Prostate gland (tissue), 2 donors: ENCODE results near the gene HNRNPL. TPM values are rescaled to one million over a fixed set of nuclear protein-coding genes. Genes with fewer than 3 reads are reported as not detected.
"Not testable (repeated sequence)": the region's sequence is repeated elsewhere in the genome, so short reads cannot be mapped to it uniquely, and the experiment has no call there.

Experiments used
- DNase-seq: peaks from one replicate; pipeline ENCODE4 v3.0.0-alpha.2; 2019; ENCODE audit warnings: low spot score
- H3K27ac ChIP-seq, 2 donors: fragments of 200-600 bp; sonication (generic); 2 replicates each; pipeline ENCODE4 v1.5.1; 2017 to 2019
- H3K27me3 ChIP-seq: fragments of 200-600 bp; sonication (generic); replicated peaks from 2 replicates; pipeline ENCODE4 v1.5.1; 2019; ENCODE audit not compliant: insufficient read depth
- H3K36me3 ChIP-seq, 2 donors: fragments of 200-600 bp; sonication (generic); 1 replicate in 1 of 2; 2 replicates in 1 of 2; pipeline versions ENCODE4 v1.5.1 to v1.8.1; 2017 to 2019
- H3K4me1 ChIP-seq: fragments of 200-600 bp; sonication (generic); replicated peaks from 2 replicates; pipeline ENCODE4 v1.5.1; 2019
- H3K4me3 ChIP-seq, 2 donors: fragments of 200-600 bp; sonication (generic); 2 replicates each; pipeline ENCODE4 v1.5.1; 2017 to 2019
- H3K9me3 ChIP-seq: fragments of 200-600 bp; sonication (generic); 2 replicates; pipeline ENCODE4 v1.5.1; 2017
- POLR2A ChIP-seq: fragments of 450-650 bp; IDR thresholded peaks from one replicate; pipeline ENCODE4 v1.6.1; 2016; ENCODE audit warnings: antibody characterized with exemption, mild to moderate bottlenecking
- POLR2AphosphoS5 ChIP-seq: sonication (generic); formaldehyde crosslinking; IDR thresholded peaks from one replicate; pipeline ENCODE4 v1.6.1; 2017; ENCODE audit warnings: antibody characterized with exemption
- WGBS: methylation state at CpG from one replicate; pipeline ENCODE4 v1.1.5; 2018; 5-methylcytosine and 5-hydroxymethylcytosine counted together
- intact Hi-C: fragments of 100-400 bp; cut with DNase I; formaldehyde crosslinking; loops from one replicate; pipeline ENCODE4 v1.14.2; 2022
- total RNA-seq, 2 donors: library from RNA; depleted of rRNA; stranded (reverse); fragments of >200 nt; gene quantifications; one replicate each; pipeline ENCODE4 v1.1.0, GENCODE V29; 2016
- TF ChIP-seq, protein P1 (sequence below), 4 experiments: fragments of 200-600 bp in 2 of 4; fragments of 450-650 bp in 2 of 4; sonication (generic) in 2 of 4; IDR thresholded peaks; 1 replicate in 3 of 4; 2 replicates in 1 of 4; pipeline ENCODE4 v1.5.1; 2016 to 2019; ENCODE audit warnings: antibody characterized with exemption in 4 of 4, mild to moderate bottlenecking in 2 of 4, moderate library complexity in 2 of 4

The HNRNPL gene
- total RNA-seq, 2 donors from 2014 or later = 210 to 231 TPM

DNA sequence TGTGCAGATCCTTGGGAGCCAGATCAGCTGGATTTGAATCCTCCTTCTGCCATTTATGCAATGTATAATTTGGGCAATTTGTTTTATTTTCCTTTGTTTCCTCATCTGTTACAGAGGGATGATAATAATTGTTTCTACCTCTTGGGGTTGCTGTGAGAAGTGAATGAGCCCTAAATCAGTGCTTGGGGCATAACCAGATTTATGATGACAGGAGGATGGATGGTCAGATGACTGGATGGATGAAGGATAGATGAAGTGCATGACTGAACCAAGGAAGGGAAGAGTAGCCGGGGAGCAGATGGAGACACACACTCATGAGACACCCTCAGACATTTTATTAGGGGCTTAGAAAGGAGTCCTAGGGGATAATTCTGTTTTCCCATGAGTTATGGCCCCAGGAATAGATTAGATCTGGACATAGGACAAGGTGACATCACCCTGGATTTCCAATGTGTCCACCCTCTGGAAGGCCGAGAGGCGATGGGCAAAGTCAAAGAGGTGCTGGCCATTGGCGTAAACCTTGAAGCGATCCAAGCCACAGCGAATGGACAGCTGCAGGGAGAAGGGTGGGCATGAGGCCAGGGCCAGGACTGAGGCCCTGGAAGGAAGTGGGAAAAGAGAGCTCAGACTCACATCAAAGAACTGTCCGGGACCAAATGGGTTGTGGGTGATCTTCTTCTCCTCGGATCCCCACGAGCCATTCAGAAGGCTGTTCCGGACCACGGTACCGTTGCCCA is 48.3 kb downstream of the HNRNPL start:
- intact Hi-C loops = no loop called here
- Histone ChIP-seq H3K36me3 (no peaks in the 10 kb centered on the region), H3K4me1 (no peaks in the 10 kb centered on the region), H3K9me3 (no peaks in the 10 kb centered on the region), H3K4me3 (no peak overlapping the region), H3K27me3 (no peaks in the 10 kb centered on the region), H3K27ac (no peak overlapping the region)
- TF ChIP-seq, protein P1, sequence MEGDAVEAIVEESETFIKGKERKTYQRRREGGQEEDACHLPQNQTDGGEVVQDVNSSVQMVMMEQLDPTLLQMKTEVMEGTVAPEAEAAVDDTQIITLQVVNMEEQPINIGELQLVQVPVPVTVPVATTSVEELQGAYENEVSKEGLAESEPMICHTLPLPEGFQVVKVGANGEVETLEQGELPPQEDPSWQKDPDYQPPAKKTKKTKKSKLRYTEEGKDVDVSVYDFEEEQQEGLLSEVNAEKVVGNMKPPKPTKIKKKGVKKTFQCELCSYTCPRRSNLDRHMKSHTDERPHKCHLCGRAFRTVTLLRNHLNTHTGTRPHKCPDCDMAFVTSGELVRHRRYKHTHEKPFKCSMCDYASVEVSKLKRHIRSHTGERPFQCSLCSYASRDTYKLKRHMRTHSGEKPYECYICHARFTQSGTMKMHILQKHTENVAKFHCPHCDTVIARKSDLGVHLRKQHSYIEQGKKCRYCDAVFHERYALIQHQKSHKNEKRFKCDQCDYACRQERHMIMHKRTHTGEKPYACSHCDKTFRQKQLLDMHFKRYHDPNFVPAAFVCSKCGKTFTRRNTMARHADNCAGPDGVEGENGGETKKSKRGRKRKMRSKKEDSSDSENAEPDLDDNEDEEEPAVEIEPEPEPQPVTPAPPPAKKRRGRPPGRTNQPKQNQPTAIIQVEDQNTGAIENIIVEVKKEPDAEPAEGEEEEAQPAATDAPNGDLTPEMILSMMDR (IDR thresholded peaks at IDR 0.05) = no peak
- TF ChIP-seq POLR2AphosphoS5 (no peak), POLR2A (no peak)
- DNase-seq = no peak
- WGBS = 91% methylated on average over 12 of the region's 12 CpGs

DNA sequence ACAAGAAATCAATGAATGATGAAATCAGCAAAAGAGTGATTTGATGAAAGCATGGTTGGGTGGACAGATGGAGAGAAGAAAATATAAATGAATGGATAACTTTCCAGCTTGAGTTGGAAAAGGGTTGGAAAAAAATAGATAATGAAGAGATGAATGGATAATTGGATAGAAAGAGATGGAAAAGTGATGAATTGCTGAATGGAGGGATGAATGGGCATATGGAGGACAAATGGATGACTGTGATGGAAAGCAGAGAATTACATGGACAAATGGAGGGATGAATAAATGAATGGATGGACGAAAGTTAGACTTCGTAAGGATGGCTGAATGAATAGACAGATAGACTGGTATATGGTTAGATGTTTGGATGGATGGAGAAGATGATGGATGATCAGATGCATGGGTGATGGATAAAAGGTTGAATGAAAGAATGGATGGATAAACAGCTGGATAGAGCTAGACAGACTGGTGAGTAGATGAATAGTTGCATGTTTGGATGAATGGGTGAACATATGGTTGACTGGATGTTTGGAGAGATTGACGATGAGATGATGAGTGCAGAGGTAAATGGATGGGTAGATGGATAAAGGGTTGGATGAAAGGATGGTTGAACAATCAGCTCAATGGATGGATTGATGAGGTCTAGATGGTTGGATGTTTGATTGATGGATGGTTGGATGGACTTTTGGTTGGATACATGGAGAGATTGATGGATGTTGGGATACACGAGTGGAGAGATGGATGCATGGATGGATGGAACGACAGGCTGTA is 49.0 kb downstream of the HNRNPL start:
- H3K36me3 ChIP-seq = no peaks in the 10 kb centered on the region
- H3K27ac ChIP-seq = no peak overlapping the region
- intact Hi-C loops = no loop called here
- H3K4me1 ChIP-seq = no peaks in the 10 kb centered on the region
- no peak overlapping the region for H3K4me3 ChIP-seq
- DNase-seq = no peak
- TF ChIP-seq POLR2AphosphoS5 = no peak
- TF ChIP-seq, protein P1 (IDR thresholded peaks at IDR 0.05) = no peak
- TF ChIP-seq POLR2A = no peak
- no peaks in the 10 kb centered on the region for H3K27me3 ChIP-seq
- WGBS = 95% methylated on average over 5 of the region's 5 CpGs
- H3K9me3 ChIP-seq = no peaks in the 10 kb centered on the region

DNA sequence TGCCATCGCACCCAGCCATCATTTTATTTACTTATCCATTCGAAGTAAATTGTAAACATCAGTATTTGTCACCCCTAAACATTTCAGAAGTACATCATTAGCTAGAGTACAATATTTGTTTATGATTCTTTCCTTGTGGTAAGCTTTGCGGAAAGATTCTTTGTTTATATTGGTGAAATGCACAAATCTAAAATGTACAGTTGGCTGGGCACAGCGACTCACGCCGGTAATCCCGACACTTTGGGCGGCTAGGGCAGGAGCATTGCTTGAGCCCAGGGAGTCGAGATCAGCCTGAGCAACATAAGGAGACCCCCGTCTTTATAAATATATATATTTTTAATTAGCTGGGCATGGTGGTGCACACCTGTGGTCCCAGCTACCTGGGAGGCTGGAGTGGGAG is 50.7 kb downstream of the HNRNPL start:
- Histone ChIP-seq H3K4me1 (no peaks in the 10 kb centered on the region), H3K27me3 (no peaks in the 10 kb centered on the region), H3K27ac (no peak overlapping the region), H3K36me3 (no peaks in the 10 kb centered on the region), H3K9me3 (no peaks in the 10 kb centered on the region), H3K4me3 (no peak overlapping the region)
- WGBS = 89% methylated on average over 10 of the region's 10 CpGs
- intact Hi-C loops = no loop called here
- TF ChIP-seq POLR2AphosphoS5 = no peak
- TF ChIP-seq POLR2A = no peak
- TF ChIP-seq, protein P1 (IDR thresholded peaks at IDR 0.05) = no peak
- no peak for DNase-seq

DNA sequence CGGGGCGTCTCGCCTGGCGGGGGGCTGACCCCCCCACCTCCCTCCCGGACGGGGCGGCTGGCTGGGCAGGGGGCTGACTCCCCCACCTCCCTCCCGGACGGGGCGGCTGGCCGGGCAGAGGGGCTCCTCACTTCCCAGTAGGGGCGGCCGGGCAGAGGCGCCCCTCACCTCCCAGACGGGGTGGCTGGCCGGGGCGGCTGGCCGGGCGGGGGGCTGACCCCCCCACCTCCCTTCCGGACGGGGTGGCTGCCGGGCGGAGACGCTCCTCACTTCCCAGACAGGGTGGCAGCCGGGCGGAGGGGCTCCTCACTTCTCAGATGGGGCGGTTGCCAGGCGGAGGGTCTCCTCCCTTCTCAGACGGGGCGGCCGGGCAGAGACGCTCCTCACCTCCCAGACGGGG is 52.0 kb downstream of the HNRNPL start:
- DNase-seq, H3K36me3 ChIP-seq, H3K9me3 ChIP-seq, H3K27me3 ChIP-seq, H3K4me3 ChIP-seq, intact Hi-C loops, H3K4me1 ChIP-seq, H3K27ac ChIP-seq: not testable (repeated sequence)
- no CpG with 5 or more reads among the region's 33 CpGs for WGBS

DNA sequence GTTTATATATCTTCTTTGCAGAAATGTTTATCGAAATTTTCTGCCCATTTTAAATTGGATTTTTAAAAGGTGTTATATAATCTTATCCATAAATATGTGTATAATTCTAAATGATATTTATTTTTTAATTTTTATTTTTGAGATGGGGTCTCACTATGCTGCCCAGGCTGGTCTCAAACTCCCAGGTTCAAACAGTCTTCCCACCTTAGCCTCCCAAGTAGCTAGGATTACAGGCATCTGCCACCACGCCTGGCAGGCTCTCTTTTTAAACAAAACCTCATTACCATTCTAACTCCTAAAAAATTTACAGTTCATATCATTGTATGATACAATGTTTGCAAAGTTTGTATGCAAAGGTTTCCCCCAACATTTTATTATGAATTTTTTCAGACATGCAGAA is 53.6 kb downstream of the HNRNPL start:
- TF ChIP-seq POLR2AphosphoS5 (no peak), POLR2A (no peak)
- TF ChIP-seq, protein P1 (IDR thresholded peaks at IDR 0.05) = no peak
- intact Hi-C loops = no loop called here
- Histone ChIP-seq H3K4me1 (no peaks in the 10 kb centered on the region), H3K9me3 (no peaks in the 10 kb centered on the region), H3K36me3 (no peaks in the 10 kb centered on the region), H3K4me3 (no peak overlapping the region), H3K27ac (no peak overlapping the region), H3K27me3 (no peaks in the 10 kb centered on the region)
- WGBS = 46% methylated on average over 2 of the region's 2 CpGs
- DNase-seq = no peak
